Nephron progenitor cell (in vitro differentiated cells): ENCODE measurements around the gene MLX.

ENCODE experiments used
- DNase-seq: peaks from one replicate; pipeline ENCODE4 v3.0.0; 2021
- H3K27ac Mint-ChIP-seq: 2 replicates; pipeline ENCODE4 v1.8.0; 2021; ENCODE audit warnings: mild to moderate bottlenecking, moderate library complexity, mixed read lengths
- H3K27me3 Mint-ChIP-seq: 2 replicates; pipeline ENCODE4 v1.8.0; 2021; ENCODE audit warnings: mild to moderate bottlenecking, low read depth, mixed read lengths; ENCODE audit not compliant: poor library complexity
- H3K36me3 Mint-ChIP-seq: 2 replicates; pipeline ENCODE4 v1.8.0; 2021; ENCODE audit warnings: low read depth, mixed read lengths
- H3K4me1 Mint-ChIP-seq: 2 replicates; pipeline ENCODE4 v1.8.0; 2021; ENCODE audit warnings: mixed read lengths
- H3K4me3 Mint-ChIP-seq: 2 replicates; pipeline ENCODE4 v1.8.0; 2021; ENCODE audit warnings: mild to moderate bottlenecking, moderate library complexity, mixed read lengths
- H3K9me3 Mint-ChIP-seq: 2 replicates; pipeline ENCODE4 v1.8.0; 2021; ENCODE audit warnings: mild to moderate bottlenecking, moderate library complexity, mixed read lengths
- TF ChIP-seq, protein P1 (sequence below): fragments of 200-600 bp; sonication (generic); IDR thresholded peaks from 2 replicates; pipeline ENCODE4 v1.5.0; 2021; ENCODE audit warnings: antibody characterized with exemption

The MLX gene

DNA sequence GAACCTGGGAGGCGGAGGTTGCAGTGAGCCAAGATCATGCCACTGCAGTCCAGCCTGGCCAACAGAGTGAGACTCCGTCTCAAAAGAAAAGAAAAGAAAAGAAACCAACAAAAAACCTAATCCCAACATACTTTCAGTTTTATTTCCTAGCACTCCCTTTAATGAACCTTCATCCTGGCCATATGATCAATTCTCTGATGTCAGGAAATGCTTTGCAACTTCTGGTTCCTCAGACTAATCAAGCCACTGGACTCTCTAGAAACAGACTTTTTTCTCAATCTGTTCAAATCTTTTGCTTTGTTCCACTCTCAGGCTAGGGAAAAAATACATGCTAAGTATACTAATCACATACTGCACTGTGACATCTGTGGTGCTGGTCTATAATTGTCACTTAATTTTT, 24.0 kb downstream of the MLX start:
- TF ChIP-seq, protein P1, sequence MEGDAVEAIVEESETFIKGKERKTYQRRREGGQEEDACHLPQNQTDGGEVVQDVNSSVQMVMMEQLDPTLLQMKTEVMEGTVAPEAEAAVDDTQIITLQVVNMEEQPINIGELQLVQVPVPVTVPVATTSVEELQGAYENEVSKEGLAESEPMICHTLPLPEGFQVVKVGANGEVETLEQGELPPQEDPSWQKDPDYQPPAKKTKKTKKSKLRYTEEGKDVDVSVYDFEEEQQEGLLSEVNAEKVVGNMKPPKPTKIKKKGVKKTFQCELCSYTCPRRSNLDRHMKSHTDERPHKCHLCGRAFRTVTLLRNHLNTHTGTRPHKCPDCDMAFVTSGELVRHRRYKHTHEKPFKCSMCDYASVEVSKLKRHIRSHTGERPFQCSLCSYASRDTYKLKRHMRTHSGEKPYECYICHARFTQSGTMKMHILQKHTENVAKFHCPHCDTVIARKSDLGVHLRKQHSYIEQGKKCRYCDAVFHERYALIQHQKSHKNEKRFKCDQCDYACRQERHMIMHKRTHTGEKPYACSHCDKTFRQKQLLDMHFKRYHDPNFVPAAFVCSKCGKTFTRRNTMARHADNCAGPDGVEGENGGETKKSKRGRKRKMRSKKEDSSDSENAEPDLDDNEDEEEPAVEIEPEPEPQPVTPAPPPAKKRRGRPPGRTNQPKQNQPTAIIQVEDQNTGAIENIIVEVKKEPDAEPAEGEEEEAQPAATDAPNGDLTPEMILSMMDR = no peak
- H3K27me3 Mint-ChIP-seq = no peaks in the 10 kb centered on the region
- H3K4me3 Mint-ChIP-seq = no peak overlapping the region
- H3K36me3 Mint-ChIP-seq = peaks cover 47% of the 10 kb centered on the region
- DNase-seq = no peak
- H3K27ac Mint-ChIP-seq = no peak overlapping the region
- no peaks in the 10 kb centered on the region for H3K4me1 Mint-ChIP-seq
- no peaks in the 10 kb centered on the region for H3K9me3 Mint-ChIP-seq

DNA sequence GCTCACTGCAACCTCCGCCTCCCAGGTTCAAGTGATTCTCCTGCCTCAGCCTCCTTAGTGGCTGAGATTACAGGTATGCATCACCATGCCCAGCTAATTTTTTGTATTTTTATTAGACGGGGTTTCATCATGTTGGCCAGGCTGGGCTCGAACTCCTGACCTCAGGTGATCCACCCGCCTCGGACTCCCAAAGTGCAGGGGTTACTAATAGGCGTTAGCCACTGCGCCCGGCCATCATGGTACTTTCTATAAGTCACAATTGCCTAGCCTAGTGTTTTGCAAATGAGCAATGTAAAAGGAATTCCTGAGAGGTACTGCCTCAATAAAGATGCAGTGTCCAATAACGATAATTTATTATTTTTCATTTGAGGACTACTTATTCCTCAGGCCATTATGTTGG, 24.5 kb downstream of the MLX start:
- Mint-ChIP-seq H3K4me1 (no peaks in the 10 kb centered on the region), H3K9me3 (no peaks in the 10 kb centered on the region), H3K27ac (no peak overlapping the region), H3K27me3 (no peaks in the 10 kb centered on the region), H3K4me3 (no peak overlapping the region), H3K36me3 (peaks cover 50% of the 10 kb centered on the region)
- TF ChIP-seq, protein P1 = no peak
- no peak for DNase-seq

GRCh38 chr17:42596386-42596785, 29.5 kb downstream of the MLX start:
- Mint-ChIP-seq H3K27ac (no peak overlapping the region), H3K27me3 (no peaks in the 10 kb centered on the region), H3K9me3 (no peaks in the 10 kb centered on the region), H3K4me1 (peaks cover 5% of the 10 kb centered on the region), H3K36me3 (peaks cover 26% of the 10 kb centered on the region), H3K4me3 (no peak overlapping the region)
- TF ChIP-seq, protein P1 = no peak
- no peak for DNase-seq

DNA sequence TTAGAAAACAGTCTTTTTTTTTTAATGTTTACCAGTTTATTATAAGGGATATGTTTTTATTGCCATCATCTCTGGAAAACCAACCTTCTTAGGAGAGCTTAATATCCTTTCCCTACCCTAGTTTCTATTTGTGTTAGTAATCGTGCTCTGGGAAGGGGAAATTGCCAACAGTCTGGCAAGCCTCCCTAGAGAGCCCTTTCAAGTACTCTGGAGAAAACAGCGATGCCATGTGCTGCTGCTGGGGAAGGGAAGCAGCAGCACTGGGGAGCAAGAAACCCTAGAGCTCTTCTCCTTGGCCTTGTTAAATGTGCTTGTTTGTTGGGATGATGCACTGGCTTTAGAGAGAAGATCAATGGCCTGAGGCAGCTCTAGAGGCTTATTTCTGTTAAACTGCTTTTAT, 32.0 kb downstream of the MLX start:
- peaks cover 10% of the 10 kb centered on the region for H3K4me1 Mint-ChIP-seq
- no peak for DNase-seq
- peak overlapping the region; percentile 91 for H3K27ac Mint-ChIP-seq
- no peak overlapping the region for H3K4me3 Mint-ChIP-seq
- no peaks in the 10 kb centered on the region for H3K27me3 Mint-ChIP-seq
- peaks cover 24% of the 10 kb centered on the region for H3K36me3 Mint-ChIP-seq
- TF ChIP-seq, protein P1 = no peak
- H3K9me3 Mint-ChIP-seq = no peaks in the 10 kb centered on the region

DNA sequence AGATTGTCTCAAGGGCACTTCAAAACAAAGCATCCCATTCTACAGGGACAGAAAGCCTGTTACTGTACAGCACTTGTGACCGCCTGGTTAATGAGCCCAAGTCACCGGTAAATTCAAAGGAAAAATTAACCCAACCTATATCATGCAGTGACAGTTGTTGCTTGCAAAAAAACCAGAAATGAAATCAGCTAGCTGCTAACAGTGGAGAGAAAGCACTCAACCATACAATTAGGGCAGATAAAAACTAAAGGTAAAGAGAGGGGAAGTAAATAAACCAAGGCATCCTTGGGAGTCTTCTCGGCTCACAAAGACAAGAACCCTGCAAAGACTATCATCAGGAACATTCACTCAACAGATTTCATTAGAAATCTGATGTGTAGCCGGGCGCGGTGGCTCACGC, 36.4 kb downstream of the MLX start:
- Mint-ChIP-seq H3K27me3 (no peaks in the 10 kb centered on the region), H3K36me3 (peaks cover 26% of the 10 kb centered on the region)

DNA sequence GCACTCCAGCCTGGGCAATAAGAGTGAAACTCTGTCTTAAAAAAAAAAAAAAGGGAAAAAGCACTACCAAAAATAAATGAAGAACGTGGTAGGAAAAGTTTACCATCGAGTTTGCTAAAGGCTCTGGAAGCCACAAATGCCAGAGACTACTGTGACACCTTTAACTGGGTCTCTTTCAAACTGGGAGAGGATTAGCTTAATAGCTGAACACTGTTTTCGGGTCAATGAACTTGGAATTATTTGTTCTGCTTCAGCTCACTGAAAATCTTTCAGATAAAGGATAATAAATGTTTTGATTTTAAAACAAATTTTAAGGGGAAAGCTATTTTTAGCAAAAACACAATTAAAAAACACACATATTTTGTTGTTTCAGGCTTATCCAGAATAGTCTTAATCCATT, 40.9 kb downstream of the MLX start:
- Mint-ChIP-seq H3K4me3 (peak overlapping the region; percentile 99), H3K27me3 (peaks cover 2% of the 10 kb centered on the region), H3K27ac (no peak overlapping the region), H3K9me3 (no peaks in the 10 kb centered on the region), H3K4me1 (peaks cover 54% of the 10 kb centered on the region), H3K36me3 (peaks cover 27% of the 10 kb centered on the region)
- TF ChIP-seq, protein P1 = no peak
- DNase-seq = no peak

More for the DNA sequence above, 36.4 kb downstream of the MLX start:
- Mint-ChIP-seq H3K4me3 (no peak overlapping the region), H3K9me3 (no peaks in the 10 kb centered on the region), H3K4me1 (peaks cover 45% of the 10 kb centered on the region), H3K27ac (no peak overlapping the region)
- DNase-seq = no peak
- TF ChIP-seq, protein P1 = no peak
